Measurements from ENCODE around the gene FCGBP. TPM values are rescaled to one million over a fixed set of nuclear protein-coding genes. Genes with fewer than 3 reads are reported as not detected.
"Not testable (repeated sequence)": the region's sequence is repeated elsewhere in the genome, so short reads cannot be mapped to it uniquely, and the experiment has no call there.

Gene FCGBP
- total RNA-seq, 2 donors from 2014 or later = 120 to 142 TPM

DNA sequence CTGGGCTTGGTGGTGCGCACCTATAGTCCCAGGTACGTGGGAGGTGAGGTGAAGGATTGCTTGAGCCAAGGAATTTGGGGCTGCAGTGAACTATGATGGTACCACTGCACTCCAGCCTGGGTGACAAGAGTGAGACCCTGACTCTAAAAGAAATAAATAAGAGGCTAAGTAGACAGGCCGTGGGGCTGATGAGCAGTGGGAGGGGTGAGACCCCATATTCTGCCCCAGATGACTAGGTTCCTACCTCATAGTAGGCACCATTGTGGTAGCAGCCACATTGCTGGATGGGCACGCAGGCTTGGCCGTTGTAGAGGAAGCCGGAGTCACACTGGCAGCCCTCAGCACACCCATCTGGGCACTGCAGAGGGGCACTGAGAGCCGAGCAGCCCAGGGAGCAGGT, 32.8 kb downstream of the FCGBP start:
- not testable (repeated sequence) for H3K4me1 ChIP-seq (ENCODE audit: control insufficient read depth in 1 of 2, low read depth in 2 of 2); H3K9me3 ChIP-seq; H3K27ac ChIP-seq; H3K4me3 ChIP-seq; H3K27me3 ChIP-seq (replicated peaks; ENCODE audit: insufficient read depth); DNase-seq (ENCODE audit: low spot score); ATAC-seq (ENCODE audit: insufficient number of reproducible peaks, low FRiP score, low read depth); H3K36me3 ChIP-seq

DNA sequence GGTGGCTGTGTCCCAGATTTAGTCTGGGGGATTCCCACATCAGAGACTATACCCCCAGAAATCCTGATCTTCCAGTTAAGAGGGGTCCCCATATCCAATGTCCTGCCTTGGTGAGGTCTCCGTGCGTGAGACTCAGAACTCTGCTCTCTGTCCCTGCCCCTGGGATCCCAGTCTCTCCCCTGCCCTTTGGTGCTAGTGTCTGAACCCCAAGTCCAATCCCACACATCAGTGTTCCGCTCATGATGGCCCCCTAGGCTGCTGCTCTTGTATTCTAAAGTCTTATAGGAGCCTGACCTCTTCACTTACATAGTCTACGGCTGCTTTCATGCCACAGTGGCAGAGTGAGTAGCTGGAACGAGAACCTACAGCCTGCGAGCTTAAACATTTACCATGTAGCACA, 35.6 kb downstream of the FCGBP start:
- H3K36me3 ChIP-seq; H3K4me1 ChIP-seq (ENCODE audit: control insufficient read depth in 1 of 2, low read depth in 2 of 2); H3K27me3 ChIP-seq (replicated peaks; ENCODE audit: insufficient read depth); H3K27ac ChIP-seq; H3K9me3 ChIP-seq; ATAC-seq (ENCODE audit: insufficient number of reproducible peaks, low FRiP score, low read depth); DNase-seq (ENCODE audit: low spot score); H3K4me3 ChIP-seq: not testable (repeated sequence)

DNA sequence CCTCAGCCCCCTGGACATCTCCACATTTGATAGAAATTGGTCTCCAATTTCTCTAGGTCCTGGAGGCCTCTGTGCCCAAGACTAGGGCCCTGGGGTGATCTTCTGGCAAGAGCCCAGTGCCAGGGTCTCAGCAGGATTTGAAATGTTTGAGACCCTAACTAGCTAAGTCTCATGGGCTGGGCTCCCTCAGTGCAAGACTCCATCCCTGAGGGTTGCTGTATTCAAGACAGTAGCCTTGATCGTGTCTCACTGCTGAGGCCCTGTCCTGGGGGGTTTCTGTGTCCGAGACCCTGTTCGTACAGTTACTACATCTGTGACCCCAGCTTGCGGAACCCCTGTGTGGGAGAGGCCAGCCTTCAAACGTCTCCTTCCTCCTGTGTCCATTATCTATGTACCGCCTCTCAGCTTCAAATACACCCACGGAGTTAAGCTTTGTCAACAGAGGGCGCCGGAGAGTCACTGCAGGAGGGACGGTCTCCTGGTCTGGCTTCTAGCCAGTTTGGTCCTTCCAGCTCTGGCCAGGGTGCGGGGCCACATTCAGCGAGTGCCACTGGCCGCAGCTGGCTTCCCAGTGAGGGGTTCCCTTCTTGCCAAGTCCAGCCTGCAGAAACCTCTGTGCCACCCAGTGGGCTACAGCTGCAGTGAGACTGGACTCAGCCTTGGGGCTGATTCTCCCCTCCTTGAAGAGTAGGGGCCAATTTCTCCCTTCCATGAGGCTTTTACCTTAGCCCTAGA, 36.8 kb downstream of the FCGBP start:
- not testable (repeated sequence) for H3K4me1 ChIP-seq (ENCODE audit: control insufficient read depth in 1 of 2, low read depth in 2 of 2); ATAC-seq (ENCODE audit: insufficient number of reproducible peaks, low FRiP score, low read depth); DNase-seq (ENCODE audit: low spot score); H3K9me3 ChIP-seq; H3K36me3 ChIP-seq; H3K27me3 ChIP-seq (replicated peaks; ENCODE audit: insufficient read depth); H3K27ac ChIP-seq; H3K4me3 ChIP-seq

DNA sequence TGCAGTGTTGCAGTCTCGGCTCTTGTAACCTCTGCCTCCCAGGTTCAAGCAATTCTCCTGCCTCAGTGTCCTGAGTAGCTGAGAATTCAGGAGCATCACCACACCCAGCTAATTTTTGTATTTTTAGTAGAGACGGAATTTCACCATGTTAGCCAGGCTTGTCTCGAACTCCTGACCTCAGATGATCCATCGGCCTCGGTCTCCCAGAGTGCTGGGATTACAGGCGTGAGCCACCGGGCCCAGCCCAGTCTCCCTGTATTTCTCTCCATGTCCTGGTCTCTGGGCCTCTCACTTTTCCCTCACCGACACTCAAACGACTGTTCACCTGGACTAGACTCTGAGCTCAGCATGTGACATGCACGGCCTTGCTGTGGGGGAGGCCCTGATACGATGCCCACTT, 39.3 kb downstream of the FCGBP start:
- not testable (repeated sequence) for DNase-seq (ENCODE audit: low spot score); H3K4me3 ChIP-seq; H3K9me3 ChIP-seq; H3K36me3 ChIP-seq; ATAC-seq (ENCODE audit: insufficient number of reproducible peaks, low FRiP score, low read depth); H3K4me1 ChIP-seq (ENCODE audit: control insufficient read depth in 1 of 2, low read depth in 2 of 2); H3K27me3 ChIP-seq (replicated peaks; ENCODE audit: insufficient read depth); H3K27ac ChIP-seq

DNA sequence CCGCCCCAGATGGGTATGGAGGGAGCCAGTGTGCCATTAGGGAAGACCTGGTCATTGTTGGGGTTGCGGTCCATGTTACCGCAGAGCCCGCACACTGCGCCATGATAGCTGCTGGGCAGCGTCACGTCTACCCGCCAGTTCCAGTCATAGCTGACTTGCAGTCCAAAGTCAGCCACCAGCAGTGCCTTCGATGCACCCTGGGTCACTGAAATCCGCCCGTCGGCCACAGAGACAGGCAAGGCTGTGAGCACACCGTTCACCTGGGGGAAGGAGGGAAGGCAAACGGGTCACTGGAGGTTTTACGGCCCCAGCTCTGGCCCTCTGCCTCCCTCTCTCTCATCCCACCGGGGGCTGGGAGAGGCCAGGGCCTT, 40.2 kb downstream of the FCGBP start:
- H3K9me3 ChIP-seq; H3K4me3 ChIP-seq; H3K4me1 ChIP-seq (ENCODE audit: control insufficient read depth in 1 of 2, low read depth in 2 of 2); ATAC-seq (ENCODE audit: insufficient number of reproducible peaks, low FRiP score, low read depth); H3K27me3 ChIP-seq (replicated peaks; ENCODE audit: insufficient read depth); DNase-seq (ENCODE audit: low spot score); H3K36me3 ChIP-seq; H3K27ac ChIP-seq: not testable (repeated sequence)

DNA sequence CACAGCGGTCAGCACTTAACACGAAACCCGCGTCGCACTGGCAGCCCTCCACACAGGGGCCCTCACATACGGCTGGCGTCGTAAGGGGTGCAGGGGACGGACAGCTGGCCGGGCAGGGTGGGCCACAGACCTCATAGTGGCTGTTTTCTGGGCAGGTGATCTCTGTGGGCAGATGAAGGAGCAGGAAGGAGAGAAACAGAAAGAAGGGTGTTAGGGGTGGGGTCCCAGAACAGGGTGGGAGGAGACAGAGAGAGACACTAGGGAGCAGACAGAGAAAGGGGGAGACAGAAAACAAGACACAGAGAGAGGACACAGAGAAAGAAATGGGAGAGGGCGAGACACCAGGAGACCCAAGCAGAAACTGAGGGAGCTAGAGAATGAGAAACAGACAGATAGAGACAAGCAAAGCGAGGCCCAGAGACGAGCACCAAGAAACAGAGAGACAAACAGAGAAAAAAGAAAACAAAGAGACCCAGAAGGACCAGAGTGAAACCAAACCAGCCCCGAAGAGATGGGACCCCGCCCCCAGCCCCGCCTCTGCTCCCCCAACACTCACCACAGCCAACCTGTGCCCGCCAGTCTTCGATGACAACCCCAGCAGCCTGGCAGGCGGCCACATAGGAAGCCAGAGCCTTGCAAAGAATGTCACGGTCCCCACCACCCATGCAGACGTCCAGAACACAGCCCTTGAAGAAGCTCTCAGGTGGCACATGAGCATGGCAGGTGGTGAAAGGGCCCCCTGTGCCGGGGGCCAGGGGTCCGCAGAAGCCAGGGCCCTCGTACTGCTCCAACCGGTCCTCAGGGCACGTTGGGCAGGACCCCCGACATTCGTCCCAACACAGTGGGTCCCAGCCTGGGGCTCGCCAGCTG, 40.8 kb downstream of the FCGBP start:
- DNase-seq (ENCODE audit: low spot score); H3K4me1 ChIP-seq (ENCODE audit: control insufficient read depth in 1 of 2, low read depth in 2 of 2); H3K27ac ChIP-seq; H3K36me3 ChIP-seq; H3K27me3 ChIP-seq (replicated peaks; ENCODE audit: insufficient read depth); H3K9me3 ChIP-seq; ATAC-seq (ENCODE audit: insufficient number of reproducible peaks, low FRiP score, low read depth); H3K4me3 ChIP-seq: not testable (repeated sequence)

DNA sequence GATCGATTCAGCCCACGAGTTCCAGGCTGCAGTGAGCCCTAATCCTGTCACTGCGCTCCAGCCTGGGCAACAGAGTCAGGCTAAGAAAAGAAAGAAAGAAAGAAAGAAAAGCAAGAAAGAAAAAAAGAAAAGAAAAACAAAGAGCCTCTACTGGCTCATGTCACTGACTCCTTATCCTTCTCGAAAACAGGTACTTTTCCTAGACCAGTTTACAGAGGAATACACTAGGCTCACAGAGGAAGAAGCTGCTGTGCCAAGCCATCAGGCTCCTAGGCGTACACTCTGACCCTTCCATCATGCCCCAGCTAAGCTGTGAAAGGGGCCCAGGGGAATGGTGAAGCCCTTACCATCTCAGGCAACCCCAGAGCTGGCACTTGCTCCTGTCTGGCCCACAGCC, 41.9 kb downstream of the FCGBP start:
- not testable (repeated sequence) for H3K36me3 ChIP-seq; ATAC-seq (ENCODE audit: insufficient number of reproducible peaks, low FRiP score, low read depth); H3K4me3 ChIP-seq; H3K27ac ChIP-seq; H3K4me1 ChIP-seq (ENCODE audit: control insufficient read depth in 1 of 2, low read depth in 2 of 2); H3K9me3 ChIP-seq; DNase-seq (ENCODE audit: low spot score); H3K27me3 ChIP-seq (replicated peaks; ENCODE audit: insufficient read depth)

DNA sequence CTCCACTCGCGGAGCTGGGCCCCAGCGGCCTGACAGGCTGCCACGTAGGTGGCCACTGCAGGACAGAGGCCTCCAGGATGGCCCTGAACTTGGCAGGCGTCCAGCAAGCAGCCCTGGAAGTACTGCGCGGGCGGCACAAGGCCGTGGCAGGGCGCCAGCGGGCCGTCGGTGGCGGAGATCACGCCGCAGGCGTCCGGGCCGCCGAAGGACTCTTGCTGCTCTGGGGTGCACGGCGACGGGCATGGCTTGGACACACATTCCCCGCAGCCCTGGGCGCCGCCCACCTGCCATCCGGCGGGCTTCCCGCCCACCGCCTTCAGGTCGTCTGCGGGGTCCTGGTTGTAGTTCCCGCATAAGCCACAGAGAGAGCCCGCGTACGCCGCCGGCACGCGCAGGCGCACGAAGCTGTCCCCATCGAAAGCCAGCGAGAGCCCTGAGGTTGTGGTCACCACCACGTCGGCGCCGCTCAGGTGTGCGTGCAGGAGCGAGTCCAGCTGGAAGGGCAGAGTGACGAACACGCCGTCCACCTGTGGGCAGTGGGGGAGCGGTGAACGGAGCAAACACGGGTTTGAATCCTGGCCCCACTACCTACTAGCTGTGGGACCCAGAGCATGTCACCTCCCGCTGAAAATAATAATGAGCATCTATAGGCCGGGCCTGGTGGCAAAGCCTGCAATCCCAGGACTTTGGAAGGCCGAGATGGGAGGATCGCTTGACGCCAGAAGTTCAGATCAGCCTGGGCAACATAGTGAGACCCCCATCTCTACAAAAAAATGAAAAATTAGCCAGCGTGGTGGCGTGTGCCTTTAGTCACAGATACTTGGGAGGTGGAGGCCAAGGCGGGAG, 42.6 kb downstream of the FCGBP start:
- not testable (repeated sequence) for H3K4me1 ChIP-seq (ENCODE audit: control insufficient read depth in 1 of 2, low read depth in 2 of 2); H3K27ac ChIP-seq; H3K9me3 ChIP-seq; H3K4me3 ChIP-seq; H3K36me3 ChIP-seq; ATAC-seq (ENCODE audit: insufficient number of reproducible peaks, low FRiP score, low read depth); DNase-seq (ENCODE audit: low spot score); H3K27me3 ChIP-seq (replicated peaks; ENCODE audit: insufficient read depth)
